Measurements from ENCODE around the gene MEGF11.
A peak's percentile ranks its signal among the peaks of the same experiment; 100 is the strongest.

The MEGF11 gene

GRCh38 chr15:66190746-66191145, 62.8 kb downstream of the MEGF11 start:
- H3K27ac ChIP-seq: no peak overlapping the region
- TF ChIP-seq CTCF (conservative IDR thresholded peaks at IDR 0.05): no peak

DNA sequence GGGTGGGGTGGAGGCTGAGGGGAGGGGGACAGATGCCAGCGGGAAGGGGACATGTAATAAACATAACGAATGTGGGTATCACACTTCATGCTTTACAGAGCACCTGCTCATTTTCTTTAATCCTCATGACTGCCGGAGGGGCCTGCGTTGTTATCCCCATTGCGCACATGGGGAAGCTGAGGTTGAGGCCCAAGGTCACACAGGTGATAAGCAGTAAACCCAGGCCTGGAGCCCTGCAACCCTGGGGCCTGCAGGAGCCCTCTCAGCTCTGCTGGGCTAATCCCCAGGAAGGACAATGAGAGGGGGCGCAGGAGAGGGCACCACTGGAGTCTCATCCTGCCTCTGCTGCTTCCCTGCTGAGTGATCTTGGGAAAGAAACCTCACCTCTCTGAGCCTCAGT, 64.3 kb downstream of the MEGF11 start:
- TF ChIP-seq CTCF (conservative IDR thresholded peaks at IDR 0.05): no peak
- no peak overlapping the region for H3K27ac ChIP-seq

GRCh38 chr15:66188464-66188863, 65.1 kb downstream of the MEGF11 start:
- no peak overlapping the region for H3K27ac ChIP-seq
- peak; percentile 30 for TF ChIP-seq CTCF (conservative IDR thresholded peaks at IDR 0.05)

DNA sequence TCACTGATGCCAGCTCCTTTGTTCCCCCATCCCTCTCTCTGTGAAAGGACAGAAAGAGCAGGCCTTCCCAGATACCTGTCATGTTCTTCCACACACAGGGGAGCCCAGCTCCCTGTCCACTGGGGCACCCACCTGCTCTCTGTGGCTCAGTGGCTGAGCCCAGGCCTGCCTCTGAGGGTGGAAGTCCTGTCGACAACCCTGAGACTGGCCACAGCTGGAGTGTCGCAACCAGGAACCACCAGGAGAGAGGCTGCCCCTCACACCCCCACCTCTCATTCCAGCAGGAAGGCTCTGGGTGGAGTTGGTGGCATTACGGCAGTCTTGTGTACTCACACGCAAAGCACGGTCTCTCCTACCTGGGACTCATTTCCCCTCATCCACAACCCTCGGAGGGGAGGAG, 66.3 kb downstream of the MEGF11 start:
- H3K27ac ChIP-seq: no peak overlapping the region
- TF ChIP-seq CTCF (conservative IDR thresholded peaks at IDR 0.05): no peak

- TF ChIP-seq CTCF (conservative IDR thresholded peaks at IDR 0.05): no peak
- no peak overlapping the region for H3K27ac ChIP-seq
Measured at GRCh38 chr15:66186049-66186825, 67.3 kb downstream of the MEGF11 start.

GRCh38 chr15:66184936-66185790, 68.4 kb downstream of the MEGF11 start:
- no peak for TF ChIP-seq CTCF (conservative IDR thresholded peaks at IDR 0.05)
- H3K27ac ChIP-seq: no peak overlapping the region

DNA sequence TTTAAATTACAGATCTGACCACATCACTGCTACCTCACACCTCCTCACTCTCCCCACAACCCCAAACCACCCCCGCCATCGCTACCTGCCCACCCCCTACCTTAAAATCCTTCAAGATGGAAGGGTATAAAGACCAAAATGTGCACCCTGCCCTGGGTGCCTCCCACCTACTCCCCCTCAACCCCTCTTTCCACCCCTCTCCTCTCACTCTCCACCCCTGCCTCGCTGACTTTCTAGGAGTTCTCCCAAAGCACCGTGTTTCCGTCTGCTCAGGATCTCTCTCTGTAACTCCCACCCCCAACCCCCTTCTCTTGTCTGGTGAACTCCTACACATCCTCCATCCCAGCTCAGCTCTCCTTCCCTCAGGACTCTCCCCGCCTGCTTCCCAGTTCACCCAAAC, 69.1 kb downstream of the MEGF11 start:
- no peak for TF ChIP-seq CTCF (conservative IDR thresholded peaks at IDR 0.05)
- H3K27ac ChIP-seq: no peak overlapping the region
